ENCODE data around the gene GATA1.

GATA1 gene

GRCh38 chrX:48802089-48802904 is 15.9 kb downstream of the GATA1 start:
- no peaks in the 10 kb centered on the region for H3K27me3 ChIP-seq (ENCODE audit: control insufficient read depth, insufficient read depth, low read length)
- no peaks in the 10 kb centered on the region for H3K36me3 ChIP-seq (ENCODE audit: control insufficient read depth, insufficient read depth, low read length)
- no peaks in the 10 kb centered on the region for H3K79me2 ChIP-seq
- peak overlapping the region; percentile 84 for H3K4me3 ChIP-seq (ENCODE audit: low read depth, low read length)
- peak overlapping the region; percentile 96 for H3K27ac ChIP-seq
- no peaks in the 10 kb centered on the region for H3K4me1 ChIP-seq
- peak overlapping the region; percentile 79 for H3K4me2 ChIP-seq (ENCODE audit: low read length)
- peak; percentile 5 for TF ChIP-seq CTCF (IDR thresholded peaks at IDR 0.05)
- H2AFZ ChIP-seq = peak overlapping the region; percentile 77
- no peaks in the 10 kb centered on the region for H3K9me3 ChIP-seq (ENCODE audit: control insufficient read depth, low read length)
- peak overlapping the region; percentile 40 for H3K9ac ChIP-seq

- no peak for TF ChIP-seq CTCF (IDR thresholded peaks at IDR 0.05)
- H3K4me2 ChIP-seq (ENCODE audit: low read length) = peak overlapping the region; percentile 79
- peak overlapping the region; percentile 84 for H3K4me3 ChIP-seq (ENCODE audit: low read depth, low read length)
- H3K27me3 ChIP-seq (ENCODE audit: control insufficient read depth, insufficient read depth, low read length) = no peaks in the 10 kb centered on the region
- H2AFZ ChIP-seq = no peak overlapping the region
- no peaks in the 10 kb centered on the region for H3K36me3 ChIP-seq (ENCODE audit: control insufficient read depth, insufficient read depth, low read length)
- no peaks in the 10 kb centered on the region for H3K4me1 ChIP-seq
- H3K9me3 ChIP-seq (ENCODE audit: control insufficient read depth, low read length) = no peaks in the 10 kb centered on the region
- H3K27ac ChIP-seq = peak overlapping the region; percentile 96
- H3K9ac ChIP-seq = no peak overlapping the region
- no peaks in the 10 kb centered on the region for H3K79me2 ChIP-seq
These were observed 16.5 kb downstream of the GATA1 start for GRCh38 chrX:48802905-48803200.

GRCh38 chrX:48806081-48806480 is 19.7 kb downstream of the GATA1 start:
- TF ChIP-seq CTCF (IDR thresholded peaks at IDR 0.05) = no peak
- H3K4me2 ChIP-seq (ENCODE audit: low read length) = no peak overlapping the region
- H3K36me3 ChIP-seq (ENCODE audit: control insufficient read depth, insufficient read depth, low read length) = no peaks in the 10 kb centered on the region
- no peak overlapping the region for H3K9ac ChIP-seq
- no peaks in the 10 kb centered on the region for H3K9me3 ChIP-seq (ENCODE audit: control insufficient read depth, low read length)
- no peaks in the 10 kb centered on the region for H3K27me3 ChIP-seq (ENCODE audit: control insufficient read depth, insufficient read depth, low read length)
- no peak overlapping the region for H3K4me3 ChIP-seq (ENCODE audit: low read depth, low read length)
- H3K27ac ChIP-seq = no peak overlapping the region
- no peaks in the 10 kb centered on the region for H3K79me2 ChIP-seq
- H2AFZ ChIP-seq = no peak overlapping the region
- no peaks in the 10 kb centered on the region for H3K4me1 ChIP-seq

- no peak for TF ChIP-seq CTCF (IDR thresholded peaks at IDR 0.05)
- H3K4me3 ChIP-seq (ENCODE audit: low read depth, low read length) = no peak overlapping the region
- H3K4me2 ChIP-seq (ENCODE audit: low read length) = no peak overlapping the region
- no peaks in the 10 kb centered on the region for H3K36me3 ChIP-seq (ENCODE audit: control insufficient read depth, insufficient read depth, low read length)
- H3K4me1 ChIP-seq = no peaks in the 10 kb centered on the region
- H2AFZ ChIP-seq = no peak overlapping the region
- no peak overlapping the region for H3K27ac ChIP-seq
- no peaks in the 10 kb centered on the region for H3K27me3 ChIP-seq (ENCODE audit: control insufficient read depth, insufficient read depth, low read length)
- no peaks in the 10 kb centered on the region for H3K79me2 ChIP-seq
- no peak overlapping the region for H3K9ac ChIP-seq
- no peaks in the 10 kb centered on the region for H3K9me3 ChIP-seq (ENCODE audit: control insufficient read depth, low read length)
These were observed 27.3 kb downstream of the GATA1 start for GRCh38 chrX:48813644-48814043.

- no peaks in the 10 kb centered on the region for H3K36me3 ChIP-seq (ENCODE audit: control insufficient read depth, insufficient read depth, low read length)
These were observed 28.3 kb downstream of the GATA1 start for GRCh38 chrX:48814722-48815121.

More at GRCh38 chrX:48814722-48815121, 28.3 kb downstream of the GATA1 start:
- Histone ChIP-seq H2AFZ (no peak overlapping the region), H3K79me2 (no peaks in the 10 kb centered on the region), H3K27ac (no peak overlapping the region), H3K4me1 (no peaks in the 10 kb centered on the region), H3K4me2 (ENCODE audit: low read length) (no peak overlapping the region), H3K4me3 (ENCODE audit: low read depth, low read length) (no peak overlapping the region), H3K9ac (no peak overlapping the region), H3K27me3 (ENCODE audit: control insufficient read depth, insufficient read depth, low read length) (no peaks in the 10 kb centered on the region), H3K9me3 (ENCODE audit: control insufficient read depth, low read length) (no peaks in the 10 kb centered on the region)
- TF ChIP-seq CTCF (IDR thresholded peaks at IDR 0.05) = no peak
